Hepatocyte (in vitro differentiated cells): Measurements from ENCODE around the gene DTNBP1.

Experiments used
- CTCF ChIP-seq: fragments of 200-600 bp; sonication (generic); IDR thresholded peaks from 2 replicates; pipeline ENCODE4 v1.5.1; 2016; ENCODE audit warnings: antibody characterized with exemption, mild to moderate bottlenecking; ENCODE audit not compliant: poor library complexity
- EZH2 ChIP-seq: fragments of 200-600 bp; sonication (generic); IDR thresholded peaks from 2 replicates; pipeline ENCODE4 v1.6.1; 2016; ENCODE audit warnings: antibody characterized with exemption, mild to moderate bottlenecking, borderline replicate concordance

- TF ChIP-seq CTCF (no peak), EZH2 (no peak)
Observed at GRCh38 chr6:15615802-15616201, 47.0 kb downstream of the DTNBP1 start.
